Measurements from ENCODE around the gene TXNDC9. TPM values are rescaled to one million over a fixed set of nuclear protein-coding genes. Genes with fewer than 3 reads are reported as not detected.
"Not testable (repeated sequence)": the region's sequence is repeated elsewhere in the genome, so short reads cannot be mapped to it uniquely, and the experiment has no call there.

Gene TXNDC9
- total RNA-seq, 4 donors from 2014 or later, result 19.9 to 30.3 (median 24.2) TPM

DNA sequence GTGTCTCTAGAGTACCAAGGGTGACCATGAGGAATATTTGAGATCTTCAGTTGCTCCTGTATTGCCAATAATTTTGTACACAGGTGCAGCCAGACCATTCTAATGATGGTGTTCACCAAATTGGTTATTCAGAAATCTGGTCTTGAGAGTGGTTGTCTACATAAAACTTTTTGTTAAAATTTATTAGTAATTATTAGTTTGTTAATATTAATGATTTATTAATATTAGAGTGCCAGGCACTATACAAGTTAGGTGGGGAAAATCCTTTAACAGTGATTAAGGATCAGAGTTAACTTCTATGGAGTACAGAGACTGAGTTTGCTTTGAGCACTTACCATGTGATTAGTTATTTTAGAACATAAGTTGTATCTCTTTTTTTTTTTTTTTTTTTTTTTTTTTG lies 10.1 kb upstream of the TXNDC9 start:
- Histone ChIP-seq H3K4me1 (peaks cover 0 to 15% (median 4%) of the 10 kb centered on the region in 4 donors), H3K4me3 (no peak overlapping the region), H3K9me3 (no peaks in the 10 kb centered on the region), H3K27ac (replicated peaks in 1 of 4) (no peak overlapping the region), H3K36me3 (no peaks in the 10 kb centered on the region), H3K27me3 (no peaks in the 10 kb centered on the region)
- intact Hi-C loops (cut with DNase I), result no loop called here
- no peak for DNase-seq (ENCODE audit: extremely low spot score)
- TF ChIP-seq EP300 (IDR thresholded peaks at IDR 0.05) (no peak), POLR2A (IDR thresholded peaks at IDR 0.05; ENCODE audit: low read depth) (no peak), POLR2AphosphoS5 (IDR thresholded peaks at IDR 0.05) (no peak)
- TF ChIP-seq, protein P1, sequence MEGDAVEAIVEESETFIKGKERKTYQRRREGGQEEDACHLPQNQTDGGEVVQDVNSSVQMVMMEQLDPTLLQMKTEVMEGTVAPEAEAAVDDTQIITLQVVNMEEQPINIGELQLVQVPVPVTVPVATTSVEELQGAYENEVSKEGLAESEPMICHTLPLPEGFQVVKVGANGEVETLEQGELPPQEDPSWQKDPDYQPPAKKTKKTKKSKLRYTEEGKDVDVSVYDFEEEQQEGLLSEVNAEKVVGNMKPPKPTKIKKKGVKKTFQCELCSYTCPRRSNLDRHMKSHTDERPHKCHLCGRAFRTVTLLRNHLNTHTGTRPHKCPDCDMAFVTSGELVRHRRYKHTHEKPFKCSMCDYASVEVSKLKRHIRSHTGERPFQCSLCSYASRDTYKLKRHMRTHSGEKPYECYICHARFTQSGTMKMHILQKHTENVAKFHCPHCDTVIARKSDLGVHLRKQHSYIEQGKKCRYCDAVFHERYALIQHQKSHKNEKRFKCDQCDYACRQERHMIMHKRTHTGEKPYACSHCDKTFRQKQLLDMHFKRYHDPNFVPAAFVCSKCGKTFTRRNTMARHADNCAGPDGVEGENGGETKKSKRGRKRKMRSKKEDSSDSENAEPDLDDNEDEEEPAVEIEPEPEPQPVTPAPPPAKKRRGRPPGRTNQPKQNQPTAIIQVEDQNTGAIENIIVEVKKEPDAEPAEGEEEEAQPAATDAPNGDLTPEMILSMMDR (IDR thresholded peaks at IDR 0.05), result no peak

GRCh38 chr2:99345446-99345845 lies 9.3 kb upstream of the TXNDC9 start:
- peaks cover 3 to 22% (median 11%) of the 10 kb centered on the region in 4 donors for H3K4me1 ChIP-seq
- H3K4me3 ChIP-seq; H3K27me3 ChIP-seq; DNase-seq (ENCODE audit: extremely low spot score); H3K27ac ChIP-seq (replicated peaks in 1 of 4); intact Hi-C loops (cut with DNase I); H3K9me3 ChIP-seq; H3K36me3 ChIP-seq: not testable (repeated sequence)
- 97% methylated on average over 7 of the region's 7 CpGs for WGBS

DNA sequence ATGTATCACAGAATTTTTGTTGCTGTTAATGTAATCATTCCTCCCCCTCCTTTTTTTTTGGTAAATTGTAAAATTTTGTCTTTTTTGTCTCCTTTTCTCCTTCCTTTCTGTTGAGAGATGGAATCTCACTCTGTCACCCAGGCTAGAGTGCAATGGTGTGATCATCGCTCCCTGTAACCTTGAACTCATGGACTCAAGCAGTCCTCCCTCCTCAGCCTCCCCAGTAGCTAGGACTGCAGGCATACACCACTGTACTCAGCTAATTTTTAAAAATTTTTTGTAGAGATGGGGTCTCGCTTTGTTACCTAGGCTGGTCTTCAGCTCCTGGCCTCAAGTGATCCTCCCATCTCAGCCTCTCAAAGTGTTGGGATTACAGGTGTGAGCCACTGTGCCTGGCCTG lies 6.4 kb upstream of the TXNDC9 start:
- no peaks in the 10 kb centered on the region for H3K27me3 ChIP-seq
- peaks cover 22 to 37% (median 34%) of the 10 kb centered on the region in 4 donors for H3K4me1 ChIP-seq
- no peaks in the 10 kb centered on the region for H3K36me3 ChIP-seq
- TF ChIP-seq POLR2AphosphoS5 (IDR thresholded peaks at IDR 0.05), result no peak
- TF ChIP-seq POLR2A (IDR thresholded peaks at IDR 0.05; ENCODE audit: low read depth), result no peak
- TF ChIP-seq EP300 (IDR thresholded peaks at IDR 0.05), result no peak
- TF ChIP-seq, protein P1 (IDR thresholded peaks at IDR 0.05), result no peak
- intact Hi-C loops (cut with DNase I), result no loop called here
- no peak overlapping the region for H3K27ac ChIP-seq (replicated peaks in 1 of 4)
- no peak overlapping the region for H3K4me3 ChIP-seq
- WGBS, result 91% methylated on average over 2 of the region's 2 CpGs
- no peak for DNase-seq (ENCODE audit: extremely low spot score)
- no peaks in the 10 kb centered on the region for H3K9me3 ChIP-seq

- TF ChIP-seq POLR2A (IDR thresholded peaks at IDR 0.05; ENCODE audit: low read depth), result no peak
- TF ChIP-seq POLR2AphosphoS5 (IDR thresholded peaks at IDR 0.05), result no peak
- no peak for TF ChIP-seq EP300 (IDR thresholded peaks at IDR 0.05)
- TF ChIP-seq, protein P1 (IDR thresholded peaks at IDR 0.05), result no peak
- no peaks in the 10 kb centered on the region for H3K36me3 ChIP-seq
- peaks cover 22 to 37% (median 33%) of the 10 kb centered on the region in 4 donors for H3K4me1 ChIP-seq
- H3K27ac ChIP-seq (replicated peaks in 1 of 4), result no peak overlapping the region
- no peaks in the 10 kb centered on the region for H3K9me3 ChIP-seq
- no peak for DNase-seq (ENCODE audit: extremely low spot score)
- H3K27me3 ChIP-seq, result no peaks in the 10 kb centered on the region
- 88% methylated on average over 8 of the region's 8 CpGs for WGBS
- no peak overlapping the region for H3K4me3 ChIP-seq
- intact Hi-C loops (cut with DNase I), result no loop called here
Observed at GRCh38 chr2:99340669-99341236, 4.6 kb upstream of the TXNDC9 start.

DNA sequence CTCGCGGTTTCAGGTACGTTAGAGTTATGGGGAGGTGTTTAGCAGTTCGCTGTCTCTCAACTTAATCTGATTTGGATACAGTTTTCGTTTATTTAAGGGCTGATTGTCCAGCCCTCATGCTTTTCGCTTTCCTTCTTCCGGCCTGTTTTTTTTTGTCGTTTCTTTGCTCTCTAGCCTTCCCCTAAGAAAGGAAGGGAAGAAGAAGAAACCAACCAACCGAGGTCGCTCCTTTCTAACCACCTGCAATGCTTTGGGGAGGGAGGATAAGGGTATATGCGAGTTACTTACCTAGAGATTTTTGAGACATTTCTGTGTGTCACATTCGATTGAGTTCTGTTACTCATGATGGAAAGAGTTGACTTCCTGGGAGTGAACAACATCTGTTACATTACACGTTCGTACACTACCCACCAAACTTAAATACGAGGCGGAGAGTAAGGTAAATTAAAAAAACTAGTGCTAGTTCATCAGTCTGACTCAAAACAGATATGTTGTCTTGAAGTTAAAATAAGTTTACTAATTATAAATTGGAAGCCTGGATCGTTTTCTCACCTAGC lies 2.0 kb upstream of the TXNDC9 start:
- DNase-seq (ENCODE audit: extremely low spot score), result no peak
- H3K4me1 ChIP-seq, result peaks cover 41 to 56% (median 53%) of the 10 kb centered on the region in 4 donors
- peak overlapping the region; percentile 68 to 94 (median 82) for H3K4me3 ChIP-seq
- WGBS, result 5% methylated on average over 17 of the region's 17 CpGs
- peaks cover 0 to under 1% (median 0%) of the 10 kb centered on the region in 4 donors for H3K36me3 ChIP-seq
- no peaks in the 10 kb centered on the region for H3K9me3 ChIP-seq
- intact Hi-C loops (cut with DNase I), result loop anchor here (5.0 to 10.0 kb wide), 2 partner anchors 156 to 183 kb away; partner anchors contain the start of genes LIPT1, MITD1, MRPL30 and TSGA10
- TF ChIP-seq, protein P1 (IDR thresholded peaks at IDR 0.05), result no peak
- TF ChIP-seq POLR2AphosphoS5 (IDR thresholded peaks at IDR 0.05), result no peak
- no peak for TF ChIP-seq POLR2A (IDR thresholded peaks at IDR 0.05; ENCODE audit: low read depth)
- TF ChIP-seq EP300 (IDR thresholded peaks at IDR 0.05), result no peak
- H3K27me3 ChIP-seq, result no peaks in the 10 kb centered on the region
- H3K27ac ChIP-seq (replicated peaks in 1 of 4), result peak overlapping the region; percentile 82 to 93 (median 89)
